HTR-8/SVneo (cell line): ENCODE measurements around the gene TXNDC2.

ENCODE experiments used
- DNase-seq: peaks from one replicate; pipeline ENCODE4 v3.0.0; 2011; ENCODE audit warnings: low spot score, mixed read lengths; ENCODE audit not compliant: insufficient read length
- FAIRE-seq: peaks from 2 replicates; lab custom pipeline; 2011; peaks lifted over from hg19 to GRCh38; lab: Jason Lieb, UNC

Gene TXNDC2

GRCh38 chr18:9926977-9927376 lies 41.2 kb downstream of the TXNDC2 start:
- FAIRE-seq (no peak), DNase-seq (no peak)

DNA sequence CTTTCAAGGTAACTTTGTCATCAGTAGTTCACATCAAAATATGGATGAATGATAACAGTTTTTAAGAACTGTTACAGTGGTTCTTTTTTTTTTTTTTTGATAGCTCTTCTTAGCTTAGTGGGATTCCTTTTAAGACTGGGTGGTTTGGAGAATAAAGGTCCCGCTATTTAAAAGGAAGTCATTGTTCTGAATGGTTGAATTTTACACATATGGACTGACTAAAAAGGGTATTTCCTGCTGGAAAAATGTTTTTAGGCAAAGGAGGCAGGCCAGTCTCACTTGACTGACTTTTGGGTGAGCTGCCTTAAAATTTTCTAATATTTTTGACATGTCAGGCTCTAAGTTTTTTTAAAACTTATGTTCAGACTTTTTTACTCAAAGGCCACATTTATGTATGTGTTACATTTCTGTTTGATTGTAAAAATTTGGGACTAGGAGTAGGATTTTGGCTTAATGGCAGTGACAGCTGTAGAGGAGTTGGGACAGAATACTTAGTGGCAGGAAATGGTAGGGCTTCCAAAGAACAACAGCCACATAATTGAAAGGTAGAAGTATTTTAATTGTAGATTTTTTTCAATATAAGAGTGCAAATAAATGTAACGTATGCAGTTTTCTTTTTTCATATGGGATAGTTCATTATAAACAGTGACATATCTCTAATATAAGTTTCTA lies 41.8 kb downstream of the TXNDC2 start:
- FAIRE-seq, result no peak
- no peak for DNase-seq

DNA sequence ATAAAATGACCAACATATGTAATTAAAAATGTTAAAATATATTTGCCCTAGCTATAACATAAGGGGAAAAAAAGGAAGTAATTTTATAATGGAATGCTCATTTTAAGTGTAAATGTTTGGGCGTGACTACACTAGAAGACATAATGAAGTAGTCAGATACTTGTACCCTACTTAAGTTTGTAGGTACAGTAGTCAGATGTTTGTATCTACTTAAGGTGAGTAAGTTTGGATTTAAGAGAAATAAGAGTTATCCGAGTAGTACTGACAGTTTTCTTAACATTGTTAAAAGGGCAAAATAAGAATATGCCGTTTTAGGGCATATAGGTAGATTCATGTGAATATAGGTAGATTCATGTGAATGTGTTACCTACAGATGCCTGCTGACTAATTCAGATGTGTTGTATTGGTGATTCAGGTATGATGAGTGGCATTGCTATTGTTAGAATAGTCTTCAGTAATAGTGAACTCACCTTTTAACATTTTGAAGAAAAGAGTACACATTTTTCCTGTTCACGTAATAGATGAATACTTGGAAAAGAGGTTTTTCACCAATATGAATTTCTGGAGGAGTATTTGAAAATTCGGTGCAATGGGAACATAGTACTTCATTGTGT lies 43.0 kb downstream of the TXNDC2 start:
- no peak for DNase-seq

DNA sequence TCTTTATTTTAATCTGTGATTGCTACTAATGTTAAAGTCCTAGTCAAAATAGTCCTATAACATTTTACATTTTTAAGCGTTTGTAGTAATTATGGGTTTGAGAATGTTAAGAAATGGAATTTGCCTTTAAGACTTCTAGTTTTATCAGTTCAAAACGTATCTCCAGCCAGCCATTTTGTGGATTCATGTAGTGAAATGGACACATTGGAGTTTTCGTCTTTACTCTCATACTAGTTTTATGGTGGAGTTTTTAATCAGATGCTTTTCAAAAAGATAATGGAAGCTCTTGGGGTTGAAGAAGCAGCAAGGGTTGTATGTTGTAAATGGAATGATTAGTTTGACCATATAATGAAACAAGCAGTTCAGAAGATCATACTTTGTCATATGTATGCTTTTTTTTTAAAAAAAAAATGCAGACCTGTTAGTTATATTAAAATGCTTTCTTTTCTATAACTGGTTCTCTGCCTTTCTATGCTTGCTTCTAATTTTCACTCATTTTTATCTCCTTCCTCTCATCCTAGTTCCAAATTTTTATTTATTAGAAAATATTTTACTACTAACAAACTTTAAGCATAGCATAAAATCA lies 44.6 kb downstream of the TXNDC2 start:
- DNase-seq, result no peak
- no peak for FAIRE-seq

More for the DNA sequence above, 43.0 kb downstream of the TXNDC2 start:
- FAIRE-seq, result no peak

GRCh38 chr18:9931146-9931545 lies 45.4 kb downstream of the TXNDC2 start:
- DNase-seq, result no peak

GRCh38 chr18:9931678-9932077 lies 45.9 kb downstream of the TXNDC2 start:
- FAIRE-seq (no peak), DNase-seq (no peak)

More at GRCh38 chr18:9931146-9931545, 45.4 kb downstream of the TXNDC2 start:
- no peak for FAIRE-seq

GRCh38 chr18:9933865-9934264 lies 48.1 kb downstream of the TXNDC2 start:
- FAIRE-seq, result no peak
- DNase-seq, result no peak

DNA sequence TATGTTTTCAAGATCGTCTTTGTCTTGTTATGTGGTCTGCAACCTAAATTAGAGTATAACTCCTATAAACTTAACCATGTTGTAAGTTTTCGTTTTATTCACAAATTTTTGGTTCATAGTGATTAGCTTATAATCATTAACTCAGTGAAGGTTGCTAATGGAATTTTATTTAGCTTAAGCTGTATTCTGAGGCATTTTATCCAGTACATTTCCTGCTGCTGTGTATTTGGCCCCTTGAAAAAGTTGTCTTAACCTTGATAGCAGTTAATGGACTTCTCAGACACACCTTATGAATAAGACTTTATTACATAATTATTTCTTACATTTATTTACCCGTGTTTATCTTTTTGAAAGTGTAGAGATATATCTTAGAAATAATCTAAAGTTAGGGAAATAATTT lies 48.5 kb downstream of the TXNDC2 start:
- no peak for FAIRE-seq
- no peak for DNase-seq
